Fibroblast of villous mesenchyme (primary cell): Measurements from ENCODE around the gene ATP7A. TPM values are rescaled to one million over a fixed set of nuclear protein-coding genes. Genes with fewer than 3 reads are reported as not detected.
"Not testable (repeated sequence)": the region's sequence is repeated elsewhere in the genome, so short reads cannot be mapped to it uniquely, and the experiment has no call there.

Experiments
- DNase-seq: peaks from one replicate; pipeline ENCODE4 v3.0.0-alpha.2; 2010; ENCODE audit warnings: low read depth
- H3K4me3 ChIP-seq: 2 replicates; pipeline ENCODE4 v1.5.1; 2011; ENCODE audit warnings: low read depth, mild to moderate bottlenecking, low read length
- small RNA-seq: library from RNA; depleted of rRNA; stranded (forward); fragments of <200 nt; gene quantifications from one replicate; pipeline ENCODE3, GENCODE V24; 2012
- total RNA-seq: library from RNA; depleted of rRNA; stranded (reverse); fragments of >200 nt; gene quantifications from 2 replicates; pipeline ENCODE4 v1.2.3, GENCODE V29; 2012
- TF ChIP-seq, protein P1 (sequence below): IDR thresholded peaks from 2 replicates; pipeline ENCODE4 v1.5.1; 2012; ENCODE audit warnings: low read depth, mild to moderate bottlenecking, low read length; ENCODE audit not compliant: insufficient read depth

ATP7A gene
- total RNA-seq, 1 donor: 12.1 TPM

- DNase-seq: no peak
- TF ChIP-seq, protein P1, sequence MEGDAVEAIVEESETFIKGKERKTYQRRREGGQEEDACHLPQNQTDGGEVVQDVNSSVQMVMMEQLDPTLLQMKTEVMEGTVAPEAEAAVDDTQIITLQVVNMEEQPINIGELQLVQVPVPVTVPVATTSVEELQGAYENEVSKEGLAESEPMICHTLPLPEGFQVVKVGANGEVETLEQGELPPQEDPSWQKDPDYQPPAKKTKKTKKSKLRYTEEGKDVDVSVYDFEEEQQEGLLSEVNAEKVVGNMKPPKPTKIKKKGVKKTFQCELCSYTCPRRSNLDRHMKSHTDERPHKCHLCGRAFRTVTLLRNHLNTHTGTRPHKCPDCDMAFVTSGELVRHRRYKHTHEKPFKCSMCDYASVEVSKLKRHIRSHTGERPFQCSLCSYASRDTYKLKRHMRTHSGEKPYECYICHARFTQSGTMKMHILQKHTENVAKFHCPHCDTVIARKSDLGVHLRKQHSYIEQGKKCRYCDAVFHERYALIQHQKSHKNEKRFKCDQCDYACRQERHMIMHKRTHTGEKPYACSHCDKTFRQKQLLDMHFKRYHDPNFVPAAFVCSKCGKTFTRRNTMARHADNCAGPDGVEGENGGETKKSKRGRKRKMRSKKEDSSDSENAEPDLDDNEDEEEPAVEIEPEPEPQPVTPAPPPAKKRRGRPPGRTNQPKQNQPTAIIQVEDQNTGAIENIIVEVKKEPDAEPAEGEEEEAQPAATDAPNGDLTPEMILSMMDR: no peak
- H3K4me3 ChIP-seq: no peak overlapping the region
Observed at GRCh38 chrX:78075787-78076389, 165.4 kb downstream of the ATP7A start.

- DNase-seq, H3K4me3 ChIP-seq: not testable (repeated sequence)
Observed at GRCh38 chrX:78081413-78081812, 170.9 kb downstream of the ATP7A start.

- TF ChIP-seq, protein P1: peak; percentile 50
- H3K4me3 ChIP-seq: no peak overlapping the region
- peak; percentile 51 for DNase-seq
Observed at GRCh38 chrX:78092296-78092695, 181.8 kb downstream of the ATP7A start.

DNA sequence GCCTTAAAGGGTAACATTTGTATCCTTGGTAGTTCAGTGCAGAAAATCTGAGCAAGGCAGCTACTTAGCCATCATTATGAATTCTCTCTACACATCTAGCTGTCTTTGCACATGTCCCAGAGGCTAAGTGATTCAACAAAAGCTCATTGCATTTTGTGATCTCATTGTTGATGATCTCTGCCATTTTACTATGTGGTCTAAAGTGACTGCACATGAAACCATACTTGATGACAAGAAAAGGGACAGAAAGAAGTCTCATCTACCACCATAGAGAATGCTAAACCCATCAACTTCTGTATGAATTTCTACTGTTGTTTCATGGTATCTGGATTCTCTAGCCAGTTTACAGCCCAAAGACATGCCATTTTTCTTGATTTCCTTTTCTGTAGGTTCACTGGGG is 187.6 kb downstream of the ATP7A start:
- TF ChIP-seq, protein P1: no peak
- no peak for DNase-seq
- H3K4me3 ChIP-seq: no peak overlapping the region

Small RNA genes within 50 kb of the gene (small RNA-seq; reads per million reads assigned to genes)
- gene RN7SL460P: not detected

Other genes starting within 250 kb of the ATP7A start
- 77.0 and 92.8 TPM in 2 replicates for gene ATRX, start 124.5 kb upstream of the ATP7A start, total RNA-seq
- gene MAGT1, start 15.3 kb upstream of the ATP7A start, total RNA-seq: 88.9 and 118 TPM in 2 replicates
- 195 and 196 TPM in 2 replicates for gene COX7B, start 11.2 kb upstream of the ATP7A start, total RNA-seq
- 0.43 TPM in 1 of 2 replicates, not detected in the other for gene PGAM4, start 58.9 kb downstream of the ATP7A start, total RNA-seq
- 194 and 197 TPM in 2 replicates for gene PGK1, start 193.6 kb downstream of the ATP7A start, total RNA-seq
- gene TAF9B, start 229.0 kb downstream of the ATP7A start, total RNA-seq: 30.6 and 41.5 TPM in 2 replicates